ENCODE data around the gene PADI3. TPM values are rescaled to one million over a fixed set of nuclear protein-coding genes. Genes with fewer than 3 reads are reported as not detected.

Gene PADI3
- total RNA-seq, 4 donors from 2014 or later = not detected

DNA sequence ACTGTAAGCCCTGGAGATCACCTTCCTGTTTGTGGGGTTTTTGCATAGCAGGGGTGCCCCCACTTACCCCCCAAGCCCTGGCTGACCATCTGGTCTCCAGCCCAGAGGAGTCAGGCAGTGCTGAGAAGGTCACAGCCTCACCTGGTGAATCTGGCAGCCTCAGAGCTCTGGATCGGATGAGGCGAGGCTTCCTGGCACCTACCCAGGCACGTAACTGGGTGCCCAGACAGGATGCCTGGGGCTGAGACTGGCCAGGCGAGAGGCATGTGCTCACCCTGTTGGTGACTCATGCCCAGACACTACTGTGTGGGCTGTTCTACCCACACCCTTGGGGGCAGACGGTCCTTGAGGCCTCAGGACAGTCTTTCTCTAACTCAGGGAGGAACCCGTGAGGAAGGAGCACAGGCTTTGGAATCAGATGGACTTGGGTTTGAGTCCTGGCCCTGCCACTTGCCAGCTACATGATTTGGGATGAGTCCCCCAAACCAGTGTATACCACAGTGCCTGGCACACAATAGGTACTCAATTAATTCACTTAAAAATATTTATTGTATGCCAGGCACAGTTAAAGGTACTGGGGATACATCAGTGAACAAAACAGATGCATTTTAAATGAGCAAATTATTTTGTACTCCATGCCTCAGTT is 15.1 kb upstream of the PADI3 start:
- Histone ChIP-seq H3K4me3 (no peak overlapping the region), H3K36me3 (no peaks in the 10 kb centered on the region), H3K9me3 (no peaks in the 10 kb centered on the region), H3K27me3 (no peaks in the 10 kb centered on the region), H3K27ac (no peak overlapping the region), H3K4me1 (no peaks in the 10 kb centered on the region)
- DNase-seq = peak in 1 of 2 donors; percentile 22
- intact Hi-C loops (cut with DNase I; ENCODE audit: low total_unique reads) = loop anchor here (10.0 kb wide), 1 partner anchor 109 kb away; no protein-coding TSS in a partner anchor
- TF ChIP-seq POLR2A (IDR thresholded peaks at IDR 0.05) = no peak
- TF ChIP-seq, protein P1, sequence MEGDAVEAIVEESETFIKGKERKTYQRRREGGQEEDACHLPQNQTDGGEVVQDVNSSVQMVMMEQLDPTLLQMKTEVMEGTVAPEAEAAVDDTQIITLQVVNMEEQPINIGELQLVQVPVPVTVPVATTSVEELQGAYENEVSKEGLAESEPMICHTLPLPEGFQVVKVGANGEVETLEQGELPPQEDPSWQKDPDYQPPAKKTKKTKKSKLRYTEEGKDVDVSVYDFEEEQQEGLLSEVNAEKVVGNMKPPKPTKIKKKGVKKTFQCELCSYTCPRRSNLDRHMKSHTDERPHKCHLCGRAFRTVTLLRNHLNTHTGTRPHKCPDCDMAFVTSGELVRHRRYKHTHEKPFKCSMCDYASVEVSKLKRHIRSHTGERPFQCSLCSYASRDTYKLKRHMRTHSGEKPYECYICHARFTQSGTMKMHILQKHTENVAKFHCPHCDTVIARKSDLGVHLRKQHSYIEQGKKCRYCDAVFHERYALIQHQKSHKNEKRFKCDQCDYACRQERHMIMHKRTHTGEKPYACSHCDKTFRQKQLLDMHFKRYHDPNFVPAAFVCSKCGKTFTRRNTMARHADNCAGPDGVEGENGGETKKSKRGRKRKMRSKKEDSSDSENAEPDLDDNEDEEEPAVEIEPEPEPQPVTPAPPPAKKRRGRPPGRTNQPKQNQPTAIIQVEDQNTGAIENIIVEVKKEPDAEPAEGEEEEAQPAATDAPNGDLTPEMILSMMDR (IDR thresholded peaks at IDR 0.05) = no peak

GRCh38 chr1:17234405-17234804 is 14.5 kb upstream of the PADI3 start:
- H3K9me3 ChIP-seq = no peaks in the 10 kb centered on the region
- TF ChIP-seq POLR2A (IDR thresholded peaks at IDR 0.05) = no peak
- intact Hi-C loops (cut with DNase I; ENCODE audit: low total_unique reads) = loop anchor here (10.0 kb wide), 1 partner anchor 110 kb away; no protein-coding TSS in a partner anchor
- H3K27me3 ChIP-seq = no peaks in the 10 kb centered on the region
- no peaks in the 10 kb centered on the region for H3K4me1 ChIP-seq
- no peaks in the 10 kb centered on the region for H3K36me3 ChIP-seq
- no peak overlapping the region for H3K27ac ChIP-seq
- no peak for DNase-seq
- H3K4me3 ChIP-seq = no peak overlapping the region

GRCh38 chr1:17235135-17235885 is 13.6 kb upstream of the PADI3 start:
- no peak overlapping the region for H3K4me3 ChIP-seq
- no peaks in the 10 kb centered on the region for H3K36me3 ChIP-seq
- H3K4me1 ChIP-seq = no peaks in the 10 kb centered on the region
- H3K27ac ChIP-seq = no peak overlapping the region
- no peaks in the 10 kb centered on the region for H3K9me3 ChIP-seq
- TF ChIP-seq POLR2A (IDR thresholded peaks at IDR 0.05) = no peak
- TF ChIP-seq, protein P1 (IDR thresholded peaks at IDR 0.05) = no peak
- no peak for DNase-seq
- intact Hi-C loops (cut with DNase I; ENCODE audit: low total_unique reads) = loop anchor here (10.0 kb wide), 1 partner anchor 111 kb away; no protein-coding TSS in a partner anchor
- no peaks in the 10 kb centered on the region for H3K27me3 ChIP-seq

DNA sequence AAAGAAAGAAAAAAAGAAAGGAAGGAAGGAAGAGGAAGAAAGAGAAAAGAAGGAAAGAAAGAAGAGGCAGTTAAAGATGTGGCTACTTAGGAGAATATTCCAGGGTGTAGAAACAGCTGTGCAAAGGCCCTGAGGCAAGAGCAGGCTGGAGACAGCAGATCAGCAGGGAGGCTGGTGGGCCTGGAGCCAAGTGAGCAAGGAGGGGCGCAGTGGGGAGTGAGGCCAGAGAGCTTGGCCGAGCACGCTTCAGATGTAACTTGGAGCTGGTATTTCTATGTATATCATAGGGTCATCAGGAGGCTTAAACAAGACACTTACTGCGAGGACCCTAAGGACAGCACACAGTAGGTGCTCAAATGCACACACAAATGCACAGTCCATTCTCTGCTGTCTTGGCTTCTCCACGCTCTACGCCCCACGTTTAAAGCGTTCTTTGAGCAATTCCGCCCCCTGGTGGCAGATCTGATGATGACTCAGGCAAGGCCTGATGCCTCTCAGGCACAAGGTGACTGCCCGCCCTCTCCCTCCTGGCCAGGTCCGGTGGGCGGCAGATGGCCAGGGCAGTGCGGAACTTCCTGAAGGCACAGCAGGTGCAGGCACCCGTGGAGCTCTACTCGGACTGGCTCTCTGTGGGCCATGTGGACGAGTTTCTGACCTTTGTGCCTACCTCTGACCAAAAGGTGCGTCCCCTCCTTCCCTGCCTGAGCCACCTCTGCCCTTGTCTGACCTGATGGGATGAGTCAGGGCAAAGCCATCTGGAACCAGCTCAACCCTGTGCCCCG is 11.9 kb upstream of the PADI3 start:
- TF ChIP-seq POLR2A (IDR thresholded peaks at IDR 0.05) = no peak
- TF ChIP-seq, protein P1 (IDR thresholded peaks at IDR 0.05) = peak; percentile 62 to 85 (median 80)

DNA sequence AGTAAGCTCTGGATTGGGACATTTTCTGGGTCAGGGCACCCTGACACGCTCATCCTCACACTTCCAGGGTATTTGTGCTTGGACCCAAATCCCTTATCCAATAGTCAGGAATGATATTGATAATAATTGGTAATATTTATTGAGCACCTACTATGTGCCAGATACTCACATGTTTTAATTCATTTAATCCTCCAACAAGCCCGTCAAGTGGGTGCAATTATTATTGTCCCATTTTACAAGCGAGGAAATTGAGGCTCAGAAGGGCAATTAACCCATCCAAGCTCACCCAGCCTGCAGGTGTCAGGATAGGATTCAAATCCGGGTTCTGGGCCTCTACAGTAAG is 11.4 kb upstream of the PADI3 start:
- TF ChIP-seq, protein P1 (IDR thresholded peaks at IDR 0.05) = no peak
- TF ChIP-seq POLR2A (IDR thresholded peaks at IDR 0.05) = no peak
- Histone ChIP-seq H3K4me3 (no peak overlapping the region), H3K4me1 (no peaks in the 10 kb centered on the region), H3K27me3 (no peaks in the 10 kb centered on the region), H3K9me3 (no peaks in the 10 kb centered on the region), H3K27ac (no peak overlapping the region), H3K36me3 (no peaks in the 10 kb centered on the region)
- intact Hi-C loops (cut with DNase I; ENCODE audit: low total_unique reads) = loop anchor here (10.0 kb wide), 1 partner anchor 113 kb away; no protein-coding TSS in a partner anchor
- DNase-seq = no peak

More for the DNA sequence above, 11.9 kb upstream of the PADI3 start:
- Histone ChIP-seq H3K27ac (no peak overlapping the region), H3K27me3 (no peaks in the 10 kb centered on the region), H3K36me3 (no peaks in the 10 kb centered on the region), H3K4me3 (no peak overlapping the region), H3K9me3 (no peaks in the 10 kb centered on the region), H3K4me1 (no peaks in the 10 kb centered on the region)
- DNase-seq = peak; percentile 66 to 72
- intact Hi-C loops (cut with DNase I; ENCODE audit: low total_unique reads) = loop anchor here (10.0 kb wide), 1 partner anchor 112 kb away; no protein-coding TSS in a partner anchor
